GM23338 (cell line): Measurements from ENCODE around the gene GNL3. TPM values are rescaled to one million over a fixed set of nuclear protein-coding genes. Genes with fewer than 3 reads are reported as not detected.
"Not testable (repeated sequence)": the region's sequence is repeated elsewhere in the genome, so short reads cannot be mapped to it uniquely, and the experiment has no call there.

Experiments used
- ATAC-seq: fragments of 200-7000 bp; cut with Tn5 transposase; 3 replicates; pipeline ENCODE4 v1.9.1; 2020
- DNase-seq: peaks from one replicate; pipeline ENCODE4 v3.0.0-alpha.2; 2015; ENCODE audit warnings: low spot score
- H2AFZ ChIP-seq: fragments of 200-600 bp; sonication (generic); 2 replicates; pipeline ENCODE4 v1.8.0; 2016; ENCODE audit warnings: antibody characterized with exemption, mild to moderate bottlenecking, moderate library complexity
- H3F3A ChIP-seq: fragments of 200-600 bp; sonication (generic); replicated peaks from 2 replicates; pipeline ENCODE4 v1.8.0; 2017; ENCODE audit warnings: antibody characterized with exemption, mixed run types, low read depth
- H3K27ac ChIP-seq: fragments of 200-600 bp; sonication (generic); 2 replicates; pipeline ENCODE4 v1.6.1; 2016; ENCODE audit warnings: low read depth
- H3K27me3 ChIP-seq: fragments of 200-600 bp; sonication (generic); 2 replicates; pipeline ENCODE4 v1.8.0; 2016; ENCODE audit warnings: mild to moderate bottlenecking, mixed run types, moderate library complexity; ENCODE audit not compliant: insufficient read depth
- H3K36me3 ChIP-seq: fragments of 200-600 bp; sonication (generic); 2 replicates; pipeline ENCODE4 v1.8.0; 2016; ENCODE audit warnings: mild to moderate bottlenecking; ENCODE audit not compliant: insufficient read depth
- H3K4me1 ChIP-seq: fragments of 200-600 bp; sonication (generic); 2 replicates; pipeline ENCODE4 v1.8.0; 2016; ENCODE audit warnings: mild to moderate bottlenecking, moderate library complexity; ENCODE audit not compliant: insufficient read depth
- H3K4me2 ChIP-seq: fragments of 200-600 bp; sonication (generic); 2 replicates; pipeline ENCODE4 v1.7.1; 2017; ENCODE audit warnings: mixed run types
- H3K4me3 ChIP-seq: fragments of 200-600 bp; sonication (generic); 2 replicates; pipeline ENCODE4 v1.6.1; 2016; ENCODE audit warnings: mixed run types
- H3K79me2 ChIP-seq: fragments of 200-600 bp; sonication (generic); replicated peaks from 2 replicates; pipeline ENCODE4 v1.8.0; 2017; ENCODE audit warnings: mild to moderate bottlenecking; ENCODE audit not compliant: insufficient read depth
- H3K9me2 ChIP-seq: fragments of 200-600 bp; sonication (generic); 2 replicates; pipeline ENCODE4 v1.8.0; 2017; ENCODE audit not compliant: insufficient read depth
- H4K20me1 ChIP-seq: fragments of 200-600 bp; sonication (generic); replicated peaks from 2 replicates; pipeline ENCODE4 v1.8.0; 2017; ENCODE audit warnings: mild to moderate bottlenecking; ENCODE audit not compliant: insufficient read depth
- H3K27ac Mint-ChIP-seq: 2 replicates; pipeline ENCODE4 v1.8.0; 2020; ENCODE audit warnings: inconsistent platforms, mild to moderate bottlenecking, moderate library complexity, mixed read lengths
- H3K27me3 Mint-ChIP-seq: 3 replicates; pipeline ENCODE4 v1.8.0; 2022; ENCODE audit warnings: low read depth, mild to moderate bottlenecking, moderate library complexity, mixed read lengths, inconsistent platforms; ENCODE audit not compliant: insufficient read depth, poor library complexity
- H3K36me3 Mint-ChIP-seq: 3 replicates; pipeline ENCODE4 v1.8.0; 2021; ENCODE audit warnings: low read depth, mild to moderate bottlenecking, inconsistent platforms, moderate library complexity, mixed read lengths
- H3K4me1 Mint-ChIP-seq: 3 replicates; pipeline ENCODE4 v1.8.0; 2020; ENCODE audit warnings: mild to moderate bottlenecking, inconsistent platforms, mixed read lengths
- H3K4me3 Mint-ChIP-seq: 3 replicates; pipeline ENCODE4 v1.8.0; 2021; ENCODE audit warnings: moderate library complexity, mild to moderate bottlenecking, inconsistent platforms, mixed read lengths
- H3K9me3 Mint-ChIP-seq: 3 replicates; pipeline ENCODE4 v1.8.0; 2020; ENCODE audit warnings: moderate library complexity, mild to moderate bottlenecking, inconsistent platforms, mixed read lengths
- CREB1 ChIP-seq: fragments of 250-450 bp; sonication (Bioruptor Pico); IDR thresholded peaks from 2 replicates; pipeline ENCODE4 v1.5.0; 2020; ENCODE audit warnings: low read depth, mild to moderate bottlenecking, moderate library complexity
- ETS1 ChIP-seq: IDR thresholded peaks from 2 replicates; pipeline ENCODE4 v1.6.1; 2016; ENCODE audit warnings: antibody characterized with exemption
- EZH2phosphoT487 ChIP-seq: fragments of 200-600 bp; sonication (generic); IDR thresholded peaks from one replicate; pipeline ENCODE4 v1.8.1; 2018; ENCODE audit warnings: antibody characterized with exemption; ENCODE audit not compliant: unreplicated experiment
- JUNB ChIP-seq: IDR thresholded peaks from one replicate; pipeline ENCODE4 v1.6.1; 2016; ENCODE audit warnings: antibody characterized with exemption; ENCODE audit not compliant: unreplicated experiment
- NANOG ChIP-seq: IDR thresholded peaks from 2 replicates; pipeline ENCODE4 v1.6.1; 2016; ENCODE audit warnings: antibody characterized with exemption, borderline replicate concordance
- REST ChIP-seq: IDR thresholded peaks from one replicate; pipeline ENCODE4 v1.6.1; 2018; ENCODE audit warnings: antibody characterized with exemption; ENCODE audit not compliant: unreplicated experiment
- STAT1 ChIP-seq: IDR thresholded peaks from one replicate; pipeline ENCODE4 v1.6.1; 2016; ENCODE audit warnings: antibody characterized with exemption; ENCODE audit not compliant: unreplicated experiment
- ZNF331 ChIP-seq: fragments of 250-450 bp; sonication (Bioruptor Pico); IDR thresholded peaks from 2 replicates; pipeline ENCODE4 v1.5.0; 2020; ENCODE audit warnings: low read depth, mild to moderate bottlenecking, moderate library complexity
- ZNF462 ChIP-seq: fragments of 250-450 bp; sonication (Bioruptor Pico); IDR thresholded peaks from 2 replicates; pipeline ENCODE4 v1.5.0; 2020; ENCODE audit warnings: mild to moderate bottlenecking, moderate library complexity
- polyA plus RNA-seq: library from polyadenylated mRNA; unstranded; fragments of >200 nt; fragmentation: Nextera tagmentation; extraction: Ambion mirVana; gene quantifications from 2 replicates; pipeline ENCODE4 v1.2.1, GENCODE V29; 2016
- total RNA-seq: library from RNA; depleted of rRNA; stranded (reverse); fragments of >200 nt; shearing (Covaris generic); gene quantifications from 2 replicates; pipeline ENCODE4 v1.2.3, GENCODE V29; 2014

Gene GNL3
- total and polyA plus RNA-seq, 2 experiments from 2014 or later: 169 to 205 TPM

- TF ChIP-seq REST (no peak), ZNF331 (CRISPR knock-in tag) (no peak), JUNB (no peak), STAT1 (no peak), EZH2phosphoT487 (no peak), CREB1 (CRISPR knock-in tag) (no peak)
Measured at GRCh38 chr3:52724511-52724910, 38.7 kb downstream of the GNL3 start (continued).

GRCh38 chr3:52728753-52729152 is 42.9 kb downstream of the GNL3 start:
- not testable (repeated sequence) for H3K9me2 ChIP-seq, DNase-seq, ATAC-seq, H3K27ac Mint-ChIP-seq, H3F3A ChIP-seq, H3K4me3 ChIP-seq, H3K27me3 ChIP-seq, H2AFZ ChIP-seq, H3K4me1 ChIP-seq, H3K27ac ChIP-seq, H4K20me1 ChIP-seq, H3K4me1 Mint-ChIP-seq, H3K27me3 Mint-ChIP-seq, H3K4me3 Mint-ChIP-seq, H3K79me2 ChIP-seq, H3K4me2 ChIP-seq
- Mint-ChIP-seq H3K9me3 (peaks cover 23% of the 10 kb centered on the region), H3K36me3 (peaks cover 66% of the 10 kb centered on the region)
- peaks cover 16% of the 10 kb centered on the region; the same call in 1 of the 2 replicates for H3K36me3 ChIP-seq

GRCh38 chr3:52730681-52731080 is 44.8 kb downstream of the GNL3 start:
- no peak for DNase-seq
- Histone ChIP-seq H3F3A (no peaks in the 10 kb centered on the region), H3K27me3 (no peaks in the 10 kb centered on the region), H3K4me3 (no peak overlapping the region), H3K79me2 (no peaks in the 10 kb centered on the region), H4K20me1 (no peaks in the 10 kb centered on the region), H3K4me2 (no peak overlapping the region), H2AFZ (no peak overlapping the region), H3K9me2 (no peaks in the 10 kb centered on the region), H3K36me3 (peaks cover 28% of the 10 kb centered on the region), H3K27ac (no peak overlapping the region), H3K4me1 (no peaks in the 10 kb centered on the region)
- Mint-ChIP-seq H3K9me3 (peaks cover 23% of the 10 kb centered on the region), H3K4me3 (no peak overlapping the region), H3K27ac (no peak overlapping the region), H3K27me3 (peaks cover 3% of the 10 kb centered on the region), H3K36me3 (peaks cover 86% of the 10 kb centered on the region), H3K4me1 (no peaks in the 10 kb centered on the region)
- no peak for ATAC-seq
- no peak for TF ChIP-seq NANOG
- no peak for TF ChIP-seq ZNF462
- TF ChIP-seq ZNF331 (CRISPR knock-in tag): no peak
- TF ChIP-seq ETS1: no peak
